Sigmoid colon (tissue), 4 donors: Measurements from ENCODE around the gene TEX12.

Experiments used
- EP300 ChIP-seq, 4 donors: sonication (generic); formaldehyde crosslinking; IDR thresholded peaks; one replicate each; pipeline ENCODE4 v1.6.1; 2017; ENCODE audit warnings: antibody characterized with exemption in 4 of 4
- POLR2A ChIP-seq, 2 donors: fragments of 450-650 bp; IDR thresholded peaks; one replicate each; pipeline ENCODE4 v1.6.1; 2016; ENCODE audit warnings: antibody characterized with exemption in 2 of 2, mild to moderate bottlenecking in 2 of 2, moderate library complexity in 2 of 2
- POLR2AphosphoS5 ChIP-seq, 4 donors: sonication (generic); formaldehyde crosslinking; IDR thresholded peaks; one replicate each; pipeline ENCODE4 v1.6.1; 2017; ENCODE audit warnings: antibody characterized with exemption in 4 of 4
- TF ChIP-seq, protein P1 (sequence below), 4 experiments: fragments of 450-650 bp in 3 of 4; fragments of 200-600 bp in 1 of 4; IDR thresholded peaks; one replicate each; pipeline ENCODE4 v1.5.1; 2016 to 2019; ENCODE audit warnings: antibody characterized with exemption in 4 of 4, mild to moderate bottlenecking in 3 of 4, moderate library complexity in 2 of 4

DNA sequence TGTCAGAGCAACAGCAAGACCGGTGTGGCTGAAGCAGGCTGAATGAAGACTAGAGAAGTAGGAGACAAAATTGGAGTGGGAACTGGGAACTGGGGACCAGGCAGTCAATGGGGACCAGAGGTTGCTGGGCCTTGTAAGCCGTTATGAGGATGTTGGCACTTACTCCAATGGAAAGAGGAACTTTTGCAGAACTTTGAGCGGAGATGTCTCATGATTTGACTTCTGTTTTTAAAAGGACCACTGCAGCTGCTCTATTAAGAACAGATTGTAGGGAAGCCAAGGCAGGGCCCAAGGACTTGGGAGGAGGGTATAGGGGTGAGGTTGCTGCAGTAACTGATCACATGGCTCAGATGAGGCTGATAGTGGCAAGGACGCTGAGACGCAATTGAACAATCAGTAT lies 37.5 kb upstream of the TEX12 start:
- TF ChIP-seq, protein P1, sequence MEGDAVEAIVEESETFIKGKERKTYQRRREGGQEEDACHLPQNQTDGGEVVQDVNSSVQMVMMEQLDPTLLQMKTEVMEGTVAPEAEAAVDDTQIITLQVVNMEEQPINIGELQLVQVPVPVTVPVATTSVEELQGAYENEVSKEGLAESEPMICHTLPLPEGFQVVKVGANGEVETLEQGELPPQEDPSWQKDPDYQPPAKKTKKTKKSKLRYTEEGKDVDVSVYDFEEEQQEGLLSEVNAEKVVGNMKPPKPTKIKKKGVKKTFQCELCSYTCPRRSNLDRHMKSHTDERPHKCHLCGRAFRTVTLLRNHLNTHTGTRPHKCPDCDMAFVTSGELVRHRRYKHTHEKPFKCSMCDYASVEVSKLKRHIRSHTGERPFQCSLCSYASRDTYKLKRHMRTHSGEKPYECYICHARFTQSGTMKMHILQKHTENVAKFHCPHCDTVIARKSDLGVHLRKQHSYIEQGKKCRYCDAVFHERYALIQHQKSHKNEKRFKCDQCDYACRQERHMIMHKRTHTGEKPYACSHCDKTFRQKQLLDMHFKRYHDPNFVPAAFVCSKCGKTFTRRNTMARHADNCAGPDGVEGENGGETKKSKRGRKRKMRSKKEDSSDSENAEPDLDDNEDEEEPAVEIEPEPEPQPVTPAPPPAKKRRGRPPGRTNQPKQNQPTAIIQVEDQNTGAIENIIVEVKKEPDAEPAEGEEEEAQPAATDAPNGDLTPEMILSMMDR (IDR thresholded peaks at IDR 0.05) = no peak
- TF ChIP-seq POLR2A (IDR thresholded peaks at IDR 0.05) (no peak), EP300 (IDR thresholded peaks at IDR 0.05) (no peak), POLR2AphosphoS5 (IDR thresholded peaks at IDR 0.05) (no peak)
